OCI-M2 (cell line): ENCODE results near the gene THBS3.
"Not testable (repeated sequence)": the region's sequence is repeated elsewhere in the genome, so short reads cannot be mapped to it uniquely, and the experiment has no call there.

Experiments
- DNase-seq: peaks from one replicate; lab custom pipeline; 2025; ENCODE audit not compliant: unreplicated experiment; lab: John Stamatoyannopoulos, UW

THBS3 gene

DNA sequence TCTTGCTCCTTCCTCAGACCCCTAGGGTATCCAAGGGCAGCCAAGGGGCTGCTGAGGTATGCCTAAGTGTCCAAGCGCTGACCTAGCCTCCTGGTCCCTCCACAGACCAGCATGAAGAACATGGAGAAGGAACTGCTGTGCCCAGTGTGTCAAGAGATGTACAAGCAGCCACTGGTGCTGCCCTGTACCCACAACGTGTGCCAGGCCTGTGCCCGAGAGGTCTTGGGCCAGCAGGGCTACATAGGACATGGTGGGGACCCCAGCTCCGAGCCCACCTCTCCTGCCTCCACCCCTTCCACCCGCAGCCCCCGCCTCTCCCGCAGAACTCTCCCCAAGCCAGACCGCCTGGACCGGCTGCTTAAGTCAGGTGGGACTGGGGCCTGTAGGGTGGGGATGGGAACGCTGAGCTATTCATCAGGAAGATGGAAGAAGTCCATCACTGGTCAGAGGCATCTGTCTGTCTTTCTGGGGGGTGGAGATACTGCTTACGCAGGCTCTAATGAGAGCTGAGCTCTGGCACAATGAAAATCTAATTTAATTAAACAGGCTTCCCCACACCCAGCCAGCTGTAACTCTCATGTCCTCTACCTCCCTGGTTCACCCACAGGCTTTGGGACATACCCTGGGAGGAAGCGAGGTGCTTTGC is 32.3 kb downstream of the THBS3 start:
- no peak for DNase-seq

DNA sequence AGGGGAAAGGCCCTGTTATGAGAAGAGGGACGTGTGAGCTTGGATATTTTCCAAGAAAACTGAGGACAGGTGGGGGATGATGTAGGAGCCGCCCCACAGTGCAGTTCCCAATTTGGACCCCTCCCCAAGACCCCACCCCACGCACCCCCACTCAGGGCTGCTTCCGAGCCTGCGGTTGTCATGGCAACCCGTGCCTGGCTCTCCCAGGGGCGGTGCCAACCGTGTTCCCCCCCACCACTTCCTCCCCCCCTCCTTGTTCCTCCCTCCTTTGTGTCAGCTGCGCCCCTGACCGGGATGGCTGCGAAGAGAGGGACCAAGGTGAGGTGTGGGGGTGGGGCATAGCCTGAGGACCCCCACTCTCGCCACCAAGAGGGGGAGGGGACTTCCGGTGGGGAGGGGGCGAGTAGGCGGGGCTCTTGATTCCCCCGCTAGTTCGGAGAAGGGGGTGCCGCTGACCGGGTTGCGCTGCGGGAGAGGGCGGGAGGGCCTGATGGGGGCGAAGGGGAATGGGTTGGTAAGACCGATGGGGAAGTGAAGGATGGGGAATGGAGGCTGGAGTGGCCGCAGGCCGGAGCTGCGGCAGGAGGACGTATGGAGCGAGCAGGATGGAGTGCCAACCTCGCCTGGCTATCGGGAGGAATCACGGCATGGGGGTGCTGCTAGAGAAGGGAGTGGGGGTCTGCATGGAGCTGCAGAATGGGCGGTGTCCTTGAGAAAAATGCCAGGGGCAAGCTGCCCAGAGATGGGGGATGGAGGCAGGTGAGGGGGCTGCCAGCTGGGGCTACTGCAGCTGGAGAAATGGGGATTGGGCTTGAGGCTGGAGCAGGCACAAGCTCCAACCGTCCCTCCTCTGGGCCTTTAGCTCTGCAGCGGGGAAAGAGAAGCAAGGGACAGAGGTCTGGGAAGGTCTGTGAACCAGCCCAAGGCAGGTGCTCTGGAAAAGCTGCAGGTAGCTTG is 33.1 kb downstream of the THBS3 start:
- DNase-seq = no peak

DNA sequence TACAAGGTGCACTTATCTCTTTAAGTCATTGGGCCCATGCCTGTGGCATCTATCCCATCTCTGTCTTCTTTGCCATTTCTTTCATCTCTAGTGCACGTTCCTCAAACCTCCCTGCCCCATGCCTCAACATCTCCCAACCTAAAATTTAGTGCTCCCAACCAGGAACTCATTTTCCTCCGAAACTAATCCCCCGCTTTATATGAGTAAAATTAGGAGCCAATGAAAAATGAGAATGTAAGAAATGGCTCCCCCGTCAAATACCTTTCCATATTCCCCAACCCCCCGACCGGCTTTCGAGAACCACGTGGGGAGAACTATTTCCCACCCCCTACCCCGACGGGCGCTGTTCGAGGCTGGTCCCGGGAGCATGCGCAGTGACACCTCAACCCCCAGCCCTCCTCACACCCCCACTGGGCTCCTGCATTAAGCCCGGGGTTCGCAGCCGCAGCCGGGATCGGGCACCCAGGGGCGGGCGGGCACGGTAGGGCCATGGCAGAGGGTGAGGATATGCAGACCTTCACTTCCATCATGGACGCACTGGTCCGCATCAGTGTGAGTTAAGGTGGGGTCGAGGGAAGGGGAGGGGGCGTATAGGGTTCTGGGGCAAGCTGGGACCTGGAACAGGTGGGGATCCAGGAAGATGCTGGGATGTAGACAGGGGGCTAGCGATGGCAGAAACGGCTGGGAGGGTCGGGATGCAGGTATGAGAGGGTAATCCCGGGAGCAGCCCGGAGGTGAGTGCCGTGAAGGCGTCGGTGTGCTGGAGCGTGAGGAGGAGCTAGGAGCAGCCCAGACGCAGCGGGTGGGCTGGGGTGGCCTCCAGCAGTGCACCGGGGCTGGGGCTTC is 34.0 kb downstream of the THBS3 start, which contains the start of gene TRIM46:
TSS of gene TRIM46 (plus strand) at position 372 of the 846 bp plus-strand sequence. CDS start at position 490, 118 bp downstream.
- DNase-seq = no peak

DNA sequence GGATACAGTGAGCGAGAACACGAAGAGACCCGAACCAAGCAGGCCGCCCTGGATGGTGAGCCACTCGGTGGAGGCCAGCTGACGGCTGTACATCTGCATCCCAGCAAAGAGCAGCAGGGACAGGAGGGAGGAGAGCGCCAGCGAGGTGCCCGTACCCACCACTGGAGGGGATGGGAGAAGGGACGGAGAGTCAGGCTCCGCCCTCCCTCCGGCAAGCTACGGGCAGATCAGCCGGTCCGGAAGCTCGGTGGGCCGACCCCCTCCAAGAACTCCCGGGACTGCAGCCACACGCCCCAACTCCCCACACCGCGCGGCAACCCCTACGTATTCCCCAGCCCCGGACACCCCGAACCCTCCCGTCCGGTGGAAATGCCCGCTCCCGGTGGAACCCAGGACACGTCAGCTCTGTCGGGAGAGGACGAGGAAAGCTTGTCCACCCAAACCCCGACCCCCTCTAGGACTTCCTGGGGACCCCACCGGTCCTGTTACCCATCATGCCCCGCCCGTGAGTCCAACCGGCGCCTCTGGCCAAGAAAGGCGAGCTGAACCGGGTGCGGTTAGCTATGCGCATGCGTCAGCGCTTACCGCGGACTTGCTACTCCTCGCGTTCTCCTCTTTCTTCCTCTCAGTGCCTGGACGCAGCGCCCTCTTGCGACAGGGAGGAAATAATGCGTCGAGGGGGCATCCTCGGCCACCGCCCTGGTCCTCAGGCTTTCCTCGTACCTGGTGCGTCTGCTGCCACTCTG is 34.8 kb downstream of the THBS3 start, which contains the start of gene KRTCAP2:
TSS of gene KRTCAP2 (minus strand) at position 573 of the 746 bp plus-strand sequence. CDS start at position 493, 80 bp downstream.
- peak; percentile 76 for DNase-seq

DNA sequence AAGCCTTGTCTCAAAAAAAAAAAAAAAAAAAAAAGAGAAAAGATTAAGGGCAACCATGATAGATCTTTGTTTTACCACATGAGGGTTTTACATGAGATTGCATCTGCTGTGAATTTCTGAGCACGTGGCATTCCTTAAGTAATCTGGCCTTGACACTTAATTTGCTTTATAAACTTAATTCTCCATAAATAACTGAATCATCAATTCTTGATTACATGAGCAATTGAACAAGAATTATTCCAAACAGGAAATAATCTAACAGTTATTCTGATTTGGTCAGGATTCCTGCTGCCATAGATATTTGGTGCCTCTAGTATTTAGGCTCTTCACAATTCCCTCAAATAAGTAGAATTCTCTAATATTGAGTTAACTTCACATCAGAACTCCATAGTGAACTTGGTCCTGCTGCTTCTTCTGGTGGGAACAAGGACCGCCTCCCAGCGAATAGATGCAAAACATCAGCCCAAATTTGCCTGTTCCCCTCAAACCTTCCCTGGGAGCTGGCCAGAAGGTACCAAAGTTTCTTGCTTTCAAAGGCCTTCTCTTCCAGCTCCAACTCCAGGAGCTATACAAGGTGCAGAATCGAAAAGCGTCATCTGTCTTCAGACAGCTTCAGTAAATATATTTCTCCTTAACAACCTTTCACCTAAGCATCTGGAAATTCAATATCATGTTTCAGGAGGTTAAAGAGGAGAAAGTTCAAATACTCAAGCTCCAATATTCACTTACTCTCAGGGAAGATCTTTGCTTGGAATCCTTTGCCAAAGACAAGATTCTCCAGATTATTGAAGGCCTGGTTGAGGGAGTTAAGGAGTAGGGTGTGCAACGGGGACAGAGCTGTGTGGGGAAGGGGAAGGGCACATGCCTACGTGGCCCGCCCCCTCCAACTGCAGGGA is 35.6 kb downstream of the THBS3 start:
- DNase-seq = no peak

DNA sequence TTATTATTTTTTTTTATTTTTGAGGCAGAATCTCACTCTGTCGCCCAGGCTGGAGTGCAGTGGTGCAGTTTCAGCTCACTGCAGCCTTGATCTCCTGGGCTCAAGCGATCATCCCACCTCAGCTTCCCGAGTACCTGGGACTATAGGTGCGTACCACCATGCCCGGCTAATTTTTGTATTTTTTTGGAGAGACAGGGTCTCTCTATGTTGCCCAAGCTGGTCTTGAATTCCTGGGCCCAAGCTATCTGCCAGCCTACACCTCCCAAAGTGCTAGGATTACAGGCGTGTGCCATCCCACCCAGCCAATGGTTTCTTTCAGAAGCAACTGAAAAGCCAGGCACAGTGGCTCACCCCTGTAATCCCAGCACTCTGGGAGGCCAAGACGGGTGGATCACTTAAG is 36.9 kb downstream of the THBS3 start:
- no peak for DNase-seq

DNA sequence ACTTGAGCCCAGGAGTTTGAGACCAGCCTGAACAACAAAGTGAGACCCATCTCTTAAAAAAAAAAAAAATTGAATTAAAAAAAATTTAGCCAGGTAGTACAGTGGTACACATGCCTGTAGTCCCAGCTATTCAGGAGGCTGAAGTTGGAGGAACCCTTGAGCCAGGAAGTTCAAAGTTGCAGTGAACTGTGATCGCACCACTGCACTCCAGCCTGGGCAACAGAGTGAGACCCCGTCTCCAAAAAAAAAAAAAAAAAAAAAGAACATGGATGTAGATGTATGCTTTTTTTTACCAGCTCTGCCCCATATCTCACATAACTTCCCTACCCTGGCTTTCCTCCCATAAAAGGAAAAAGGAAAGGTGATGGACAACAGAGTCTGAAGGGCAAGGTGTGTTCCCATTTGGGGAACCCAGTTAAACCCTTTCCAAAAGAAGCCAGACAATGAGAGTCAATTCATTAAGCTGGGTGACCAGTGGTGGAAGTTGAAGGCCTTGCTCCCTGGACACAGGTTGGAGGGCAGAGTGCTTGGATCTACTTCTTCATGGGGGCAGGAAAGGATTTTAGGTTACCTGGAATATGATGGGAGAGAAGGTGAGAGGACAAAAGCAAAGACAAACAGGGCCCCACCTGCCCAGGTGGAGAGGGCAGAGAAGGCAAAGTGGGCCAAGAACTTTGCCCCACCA is 37.5 kb downstream of the THBS3 start:
- no peak for DNase-seq

DNA sequence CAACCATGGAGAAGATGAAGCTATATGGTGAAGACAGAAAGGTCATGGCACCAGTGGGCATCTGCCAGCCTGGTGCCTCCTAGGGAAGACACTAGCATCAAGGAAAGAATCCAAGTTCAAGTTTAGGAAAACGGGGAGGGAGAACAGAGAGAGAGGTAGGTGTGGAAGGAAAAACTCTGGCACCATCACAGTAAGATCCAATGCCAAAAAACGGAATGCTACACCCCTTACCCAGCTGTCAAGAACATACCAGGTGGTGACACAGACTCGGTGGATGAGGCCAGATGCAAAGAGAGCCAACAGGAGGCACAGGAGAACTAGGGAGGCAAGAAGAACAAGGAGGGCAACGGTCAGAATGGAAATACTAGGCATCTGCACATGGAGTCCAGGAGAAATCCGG is 38.2 kb downstream of the THBS3 start:
- no peak for DNase-seq

DNA sequence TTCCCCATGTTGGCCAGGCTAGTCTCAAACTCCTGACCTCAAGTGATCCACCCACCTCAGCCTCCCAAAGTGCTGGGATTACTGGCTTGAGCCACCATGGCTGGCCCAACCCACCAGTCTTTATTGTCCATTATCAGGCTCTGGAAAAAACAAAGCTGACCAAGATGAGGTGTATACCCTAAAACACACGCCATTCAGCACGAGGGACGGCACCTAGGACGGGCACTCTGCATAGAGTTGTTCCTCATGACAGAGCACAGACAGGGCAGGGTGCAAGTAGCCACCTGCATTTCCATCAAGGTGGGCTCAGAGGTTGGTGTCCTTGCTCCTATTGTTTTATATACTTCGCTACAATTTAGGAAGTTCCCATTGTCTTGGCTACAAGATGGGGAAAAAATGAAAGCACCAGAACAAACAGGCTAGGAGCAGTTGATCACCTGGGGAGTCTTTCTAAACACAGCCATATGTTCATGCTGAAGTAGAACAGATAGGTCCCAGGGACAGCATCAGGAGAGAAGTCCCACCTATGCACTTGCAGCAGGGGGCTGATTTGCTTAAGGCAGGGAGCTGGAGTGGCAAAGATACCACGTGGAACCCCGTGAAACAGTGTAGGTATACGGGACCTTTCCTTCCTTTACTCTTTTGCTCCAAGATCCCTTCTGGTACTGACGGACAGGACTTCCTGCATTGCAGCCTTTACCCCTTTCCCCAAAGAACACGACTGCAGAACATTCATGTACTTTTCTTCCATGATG is 39.1 kb downstream of the THBS3 start:
- no peak for DNase-seq

DNA sequence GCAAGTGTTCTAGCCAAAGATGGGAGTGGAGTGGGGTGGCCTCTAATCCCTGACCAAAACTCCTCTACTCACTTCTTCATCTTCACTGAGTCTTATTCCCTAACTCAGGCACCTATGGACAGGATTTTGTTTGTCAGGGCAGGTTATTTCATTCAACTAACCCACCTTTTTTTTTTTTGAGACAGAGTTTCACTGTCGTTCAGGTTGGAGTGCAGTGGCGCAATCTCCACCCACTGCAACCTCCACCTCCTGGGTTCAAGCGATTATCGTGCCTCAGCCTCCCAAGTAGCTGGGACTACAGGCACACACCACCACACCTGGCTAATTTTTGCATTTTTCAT is 39.6 kb downstream of the THBS3 start:
- not testable (repeated sequence) for DNase-seq

DNA sequence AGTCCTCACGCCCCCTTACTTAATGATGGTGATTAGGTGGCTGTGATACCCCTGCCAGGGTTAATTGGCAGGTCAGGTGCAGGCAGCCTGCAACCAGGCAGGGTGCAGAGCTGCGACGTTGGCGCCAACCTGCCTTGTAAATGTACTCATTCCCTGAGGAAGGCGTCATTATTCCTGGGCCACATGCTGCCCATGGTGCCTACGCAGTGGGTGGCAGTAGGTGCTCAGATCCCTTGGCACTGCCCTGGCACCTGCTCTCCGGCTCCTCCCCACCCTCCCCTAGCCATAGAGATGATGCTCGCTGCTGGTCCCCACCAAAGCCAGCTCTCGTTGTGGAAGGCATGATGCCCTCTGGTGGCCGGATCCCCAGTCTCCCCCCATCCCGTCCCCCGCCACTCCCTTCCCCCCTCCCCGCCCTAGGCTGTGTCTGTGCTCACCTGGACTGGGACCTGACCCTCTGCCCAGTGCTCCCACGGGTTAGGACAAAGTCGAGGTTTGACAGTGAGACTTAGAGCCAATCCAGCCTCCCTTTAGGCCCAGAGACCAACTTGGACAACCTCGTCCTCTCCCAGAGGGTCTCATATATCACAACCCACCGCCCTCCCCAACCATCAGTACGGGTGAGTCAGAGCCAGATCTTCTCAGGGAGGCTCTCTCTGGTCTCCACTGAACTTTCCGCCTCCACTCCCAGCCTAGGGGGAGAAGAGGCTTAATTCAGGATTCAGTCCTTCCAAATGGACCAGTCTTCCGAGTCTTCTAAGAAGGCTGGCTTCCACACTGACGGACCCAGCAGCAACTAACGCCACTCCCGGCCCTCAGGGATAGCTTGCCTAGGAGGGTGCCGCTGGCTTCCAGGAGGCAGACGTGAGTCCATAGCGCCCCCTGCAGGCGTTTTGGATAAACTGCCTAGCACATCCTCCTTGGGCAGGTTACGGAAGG is 40.3 kb downstream of the THBS3 start:
- peak; percentile 67 for DNase-seq

DNA sequence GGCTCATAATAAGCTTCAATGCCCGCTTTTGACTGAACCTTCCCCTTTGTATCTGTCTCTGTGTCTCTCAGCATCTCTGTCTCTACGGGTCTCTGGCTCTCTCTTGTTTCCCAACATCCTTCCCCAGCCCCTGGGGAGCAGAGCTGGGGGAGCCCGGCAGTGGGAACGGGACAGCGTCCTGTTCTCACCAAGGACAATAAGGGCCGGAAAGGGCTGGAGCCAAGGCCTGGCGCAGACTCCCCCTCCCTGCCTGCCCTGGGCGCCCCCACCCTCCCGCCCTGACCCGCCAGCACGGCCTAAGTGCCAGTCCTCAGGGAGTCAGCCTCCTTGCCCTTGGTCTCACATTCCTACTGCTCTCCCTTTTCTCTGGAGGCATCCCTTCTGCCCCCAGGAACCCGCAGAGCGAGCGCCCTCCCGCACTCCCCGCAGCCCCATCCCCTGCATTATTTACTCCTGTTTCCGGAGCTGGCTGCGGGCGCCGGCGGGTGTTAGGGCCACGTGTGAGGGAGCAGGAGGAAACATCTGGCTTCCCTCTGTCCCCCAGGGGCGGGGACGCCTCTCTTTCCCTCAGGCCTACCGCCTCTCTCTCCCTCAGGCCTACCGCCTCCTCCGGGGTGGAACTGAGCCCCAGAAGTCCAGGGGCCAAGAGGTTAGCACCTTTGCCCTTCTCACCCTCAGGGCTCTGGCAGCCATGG is 41.1 kb downstream of the THBS3 start:
- no peak for DNase-seq

DNA sequence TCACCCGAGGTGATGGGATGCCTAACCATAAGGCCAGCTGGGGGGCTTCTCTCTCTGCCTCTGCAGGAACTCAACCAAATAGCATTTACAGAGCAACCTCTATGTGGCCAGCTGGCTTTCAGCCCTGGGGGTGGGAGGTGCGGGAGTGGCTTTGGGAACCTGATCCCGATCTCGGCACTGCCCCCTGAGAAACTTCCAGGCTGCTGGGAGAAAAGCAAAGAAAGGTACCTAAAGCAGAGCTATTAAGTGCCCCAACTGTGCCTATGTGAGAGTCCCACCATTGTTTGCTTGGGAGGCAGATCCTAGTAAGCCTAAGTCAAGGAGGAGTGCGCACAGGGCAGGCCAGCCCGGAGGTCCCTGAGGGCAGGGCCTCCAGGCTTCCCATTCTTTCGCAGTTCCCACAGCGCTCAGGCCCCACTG is 41.6 kb downstream of the THBS3 start:
- DNase-seq = no peak

DNA sequence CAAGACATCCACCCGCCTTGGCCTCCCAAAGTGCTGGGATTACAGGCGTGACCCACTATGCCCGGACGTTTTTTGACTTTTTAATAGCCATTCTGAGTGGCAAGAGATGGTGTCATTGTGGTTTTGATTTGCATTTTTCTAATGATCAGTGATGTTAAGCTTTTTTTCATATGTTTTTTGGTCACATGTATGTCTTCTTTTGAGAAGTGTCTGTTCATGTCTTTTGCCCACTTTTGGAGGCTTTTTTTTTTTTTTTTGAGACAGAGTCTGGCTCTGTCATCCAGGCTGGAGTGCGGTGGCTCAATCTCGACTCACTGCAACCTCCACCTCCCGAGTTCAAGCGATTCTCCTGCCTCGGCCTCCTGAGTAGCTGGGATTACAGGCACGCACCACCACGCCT is 43.1 kb downstream of the THBS3 start:
- DNase-seq = not testable (repeated sequence)

DNA sequence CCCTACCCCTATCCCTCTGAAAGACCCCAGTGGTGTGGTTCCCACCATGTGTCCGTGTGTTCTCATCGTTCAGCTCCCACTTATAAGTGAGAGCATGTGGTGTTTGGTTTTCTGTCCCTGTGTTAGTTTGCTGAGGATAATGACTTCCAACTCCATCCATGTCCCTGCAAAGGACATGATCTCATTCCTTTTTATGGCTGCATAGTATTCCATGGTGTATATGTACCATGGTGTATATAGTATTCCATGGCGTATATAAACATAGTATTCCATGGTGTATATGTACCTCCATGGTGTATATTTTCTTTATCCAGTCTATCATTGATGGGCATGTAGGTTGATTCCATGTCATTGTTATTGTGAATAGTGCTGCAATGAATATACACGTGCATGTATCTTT is 43.9 kb downstream of the THBS3 start:
- not testable (repeated sequence) for DNase-seq

DNA sequence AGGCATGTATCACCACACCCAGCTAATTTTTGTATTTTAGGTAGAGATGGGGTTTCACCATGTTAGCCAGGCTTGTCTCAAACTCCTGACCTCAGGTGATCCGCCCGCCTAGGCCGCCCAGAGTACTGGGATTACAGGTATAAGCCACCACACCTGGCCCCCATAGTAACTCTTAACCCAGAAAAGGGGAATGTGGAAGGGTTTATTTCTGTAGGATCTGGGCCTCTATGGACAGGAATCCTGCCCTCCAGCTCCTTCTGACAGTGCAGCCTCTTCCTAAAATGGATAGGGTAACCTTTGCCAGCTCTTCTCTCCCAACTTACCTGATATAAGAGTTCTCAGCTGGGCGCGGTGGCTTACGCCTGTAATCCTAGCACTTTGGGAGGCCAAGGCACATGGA is 45.1 kb downstream of the THBS3 start:
- not testable (repeated sequence) for DNase-seq

DNA sequence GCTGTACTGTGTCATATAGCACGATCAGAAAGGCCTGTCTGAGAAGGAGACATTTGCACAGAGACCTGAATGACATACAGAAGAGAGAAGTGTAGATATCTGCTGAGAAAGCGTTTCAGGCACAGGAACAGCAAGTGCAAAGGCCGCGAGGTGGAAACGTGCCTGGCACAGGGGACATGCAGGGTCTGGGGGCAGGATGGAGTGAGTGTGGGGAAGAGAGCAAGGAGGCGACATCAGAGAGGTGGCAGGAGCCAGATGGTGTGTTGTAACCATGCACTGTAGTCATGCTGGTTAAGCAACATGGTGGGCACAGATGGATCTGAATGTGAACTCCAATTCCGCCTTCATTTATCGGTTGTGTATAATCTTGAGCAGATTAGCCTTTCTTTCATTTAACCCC is 47.6 kb downstream of the THBS3 start:
- DNase-seq = no peak
